ENCODE data around the gene SSNA1.

SSNA1 gene

DNA sequence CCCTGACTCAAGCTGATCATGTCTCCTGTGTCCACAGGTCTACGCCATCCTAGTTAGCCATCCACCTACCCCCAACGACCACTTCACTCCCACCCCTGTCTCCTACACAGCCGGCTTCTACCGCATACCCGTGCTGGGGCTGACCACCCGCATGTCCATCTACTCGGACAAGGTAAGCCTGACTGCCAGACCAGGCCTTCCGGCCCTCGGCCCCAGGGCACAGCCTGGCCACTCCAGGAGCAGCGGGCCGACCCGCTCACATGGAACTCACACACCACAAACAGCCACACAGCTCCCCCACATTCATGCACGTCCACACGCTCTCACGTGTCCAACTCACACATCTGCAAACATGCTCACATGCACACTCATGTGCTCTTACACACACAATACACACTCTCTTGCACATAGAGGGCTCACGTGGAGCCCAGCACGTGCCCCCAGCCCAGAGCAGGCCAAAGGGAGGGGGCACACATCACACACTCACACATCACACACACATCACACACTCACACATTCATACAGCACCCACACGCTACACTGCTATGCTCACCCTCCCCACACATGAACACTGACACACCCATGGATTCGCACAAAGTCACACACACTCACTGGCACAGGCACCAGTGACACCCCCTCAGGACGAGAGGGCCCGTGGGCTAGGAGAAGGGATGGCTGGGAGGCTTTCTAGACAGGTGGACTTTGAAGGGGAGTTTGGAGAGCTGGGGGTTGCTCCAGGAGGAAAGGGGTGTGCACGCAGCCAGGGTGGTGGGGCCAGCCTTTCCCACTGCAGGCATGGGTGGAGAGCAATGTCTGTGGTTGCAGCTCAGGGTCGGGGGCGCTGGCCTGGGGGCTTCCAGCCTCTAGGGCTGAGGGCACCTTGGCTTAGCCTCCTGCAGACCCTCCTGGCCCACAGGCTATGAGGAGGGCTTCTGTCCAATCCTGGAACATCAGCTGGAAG is 46.2 kb upstream of the SSNA1 start:
- Histone ChIP-seq H3K27ac (no peak overlapping the region), H3K4me3 (no peak overlapping the region)
- TF ChIP-seq, protein P1, sequence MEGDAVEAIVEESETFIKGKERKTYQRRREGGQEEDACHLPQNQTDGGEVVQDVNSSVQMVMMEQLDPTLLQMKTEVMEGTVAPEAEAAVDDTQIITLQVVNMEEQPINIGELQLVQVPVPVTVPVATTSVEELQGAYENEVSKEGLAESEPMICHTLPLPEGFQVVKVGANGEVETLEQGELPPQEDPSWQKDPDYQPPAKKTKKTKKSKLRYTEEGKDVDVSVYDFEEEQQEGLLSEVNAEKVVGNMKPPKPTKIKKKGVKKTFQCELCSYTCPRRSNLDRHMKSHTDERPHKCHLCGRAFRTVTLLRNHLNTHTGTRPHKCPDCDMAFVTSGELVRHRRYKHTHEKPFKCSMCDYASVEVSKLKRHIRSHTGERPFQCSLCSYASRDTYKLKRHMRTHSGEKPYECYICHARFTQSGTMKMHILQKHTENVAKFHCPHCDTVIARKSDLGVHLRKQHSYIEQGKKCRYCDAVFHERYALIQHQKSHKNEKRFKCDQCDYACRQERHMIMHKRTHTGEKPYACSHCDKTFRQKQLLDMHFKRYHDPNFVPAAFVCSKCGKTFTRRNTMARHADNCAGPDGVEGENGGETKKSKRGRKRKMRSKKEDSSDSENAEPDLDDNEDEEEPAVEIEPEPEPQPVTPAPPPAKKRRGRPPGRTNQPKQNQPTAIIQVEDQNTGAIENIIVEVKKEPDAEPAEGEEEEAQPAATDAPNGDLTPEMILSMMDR (IDR thresholded peaks at IDR 0.05): no peak
- DNase-seq (ENCODE audit: low spot score): no peak

DNA sequence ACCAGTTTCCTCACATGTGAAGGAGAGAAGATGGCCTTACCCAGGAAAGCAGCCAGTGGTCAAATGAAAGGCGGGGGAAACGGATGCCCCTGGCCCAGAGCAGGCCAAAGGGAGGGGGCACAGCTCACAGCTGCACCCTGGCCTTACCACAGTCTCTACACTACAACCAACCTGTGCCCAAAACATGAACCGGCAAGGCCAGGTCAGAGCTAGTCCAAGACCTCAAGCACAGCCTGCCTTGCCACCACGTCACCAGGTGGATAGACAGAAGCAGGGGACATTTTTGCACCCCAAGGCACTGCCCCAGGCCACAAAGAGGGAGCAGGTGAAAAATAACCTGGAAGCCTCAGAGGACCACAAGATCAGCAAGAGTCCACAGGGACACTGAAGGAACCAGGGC is 45.0 kb upstream of the SSNA1 start:
- no peak for DNase-seq (ENCODE audit: low spot score)
- TF ChIP-seq, protein P1 (IDR thresholded peaks at IDR 0.05): no peak
- no peak overlapping the region for H3K27ac ChIP-seq
- H3K4me3 ChIP-seq: no peak overlapping the region

DNA sequence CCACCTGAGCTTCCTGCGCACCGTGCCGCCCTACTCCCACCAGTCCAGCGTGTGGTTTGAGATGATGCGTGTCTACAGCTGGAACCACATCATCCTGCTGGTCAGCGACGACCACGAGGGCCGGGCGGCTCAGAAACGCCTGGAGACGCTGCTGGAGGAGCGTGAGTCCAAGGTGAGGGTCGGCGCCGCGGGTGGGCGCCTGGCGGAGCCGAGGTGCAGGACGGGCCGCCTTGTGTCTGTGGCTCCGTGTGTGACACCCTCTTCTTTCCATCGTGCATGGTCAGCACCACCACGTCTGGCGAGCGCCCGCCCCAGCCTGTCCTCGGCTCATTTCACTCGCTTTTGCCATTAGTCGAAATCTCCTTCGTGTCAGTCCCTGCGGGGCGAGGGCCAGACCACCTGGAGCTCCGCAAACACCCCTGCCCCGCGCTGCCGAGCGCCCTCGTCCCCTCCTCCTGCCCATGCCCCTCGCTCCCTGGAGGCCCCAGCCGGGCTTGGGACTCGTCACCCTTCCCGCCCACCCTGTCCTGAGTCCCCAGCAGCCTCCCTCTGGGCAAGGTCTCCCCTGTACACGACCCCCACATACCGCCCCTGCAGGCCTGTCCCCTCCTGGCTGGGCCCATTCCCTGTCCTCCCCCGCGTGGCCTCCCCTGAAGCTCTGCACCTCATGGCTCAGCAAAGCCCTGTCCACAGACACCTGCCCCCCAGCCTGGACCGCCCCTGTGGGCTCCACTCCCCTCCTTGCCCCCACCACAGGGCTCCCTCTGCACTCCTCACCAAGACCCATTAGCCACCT is 42.5 kb upstream of the SSNA1 start:
- no peak overlapping the region for H3K4me3 ChIP-seq
- TF ChIP-seq, protein P1 (IDR thresholded peaks at IDR 0.05): no peak
- DNase-seq (ENCODE audit: low spot score): no peak
- no peak overlapping the region for H3K27ac ChIP-seq

DNA sequence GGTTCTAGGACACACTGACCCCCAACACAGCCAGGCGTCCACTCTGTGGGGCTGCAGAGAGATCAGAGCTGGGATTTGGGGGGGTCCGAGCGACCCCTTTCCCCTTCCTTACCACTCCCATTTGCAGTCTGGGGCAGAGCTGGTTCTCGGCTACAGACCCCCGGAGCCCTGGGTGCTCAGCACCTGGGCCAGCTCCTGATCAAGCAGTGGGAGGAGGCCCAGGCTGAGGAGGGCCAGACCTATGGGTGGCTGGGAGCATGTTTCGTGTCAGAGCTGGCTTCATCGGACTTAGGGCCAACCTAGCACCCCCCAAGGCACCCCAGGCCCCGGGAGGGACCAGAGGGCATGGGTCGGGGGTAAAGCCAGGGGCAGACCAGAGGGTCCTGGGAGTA is 42.0 kb upstream of the SSNA1 start:
- TF ChIP-seq, protein P1 (IDR thresholded peaks at IDR 0.05): no peak

DNA sequence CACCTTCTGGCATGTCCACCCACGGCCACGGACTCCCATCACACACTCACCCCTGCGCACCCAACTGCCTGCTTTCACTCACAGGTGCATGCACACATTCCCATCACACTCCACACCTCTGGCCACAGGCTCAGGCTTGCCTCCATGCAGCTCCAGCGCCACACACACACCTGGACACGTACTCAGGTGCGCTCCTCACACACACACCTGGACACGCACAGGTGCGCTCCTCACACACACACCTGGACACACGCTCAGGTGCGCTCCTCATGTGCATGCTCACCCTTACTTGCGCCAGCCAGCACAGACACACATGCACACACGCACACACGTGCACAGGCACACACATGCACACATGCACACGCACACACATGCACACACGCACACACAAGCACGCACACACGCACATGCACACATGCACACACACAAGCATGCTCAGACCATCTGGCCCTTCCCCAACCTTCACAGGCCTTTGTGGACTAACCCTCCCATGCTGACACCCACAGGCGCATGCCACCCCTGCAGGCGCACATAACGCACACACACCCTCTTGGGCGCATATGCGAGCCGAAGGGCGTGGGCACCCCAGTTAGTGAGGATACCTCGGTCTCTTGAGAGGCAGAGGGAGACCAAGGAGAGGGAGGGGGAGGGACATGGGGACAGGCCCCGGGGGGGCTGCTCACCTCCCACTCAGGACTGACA is 41.2 kb upstream of the SSNA1 start:
- no peak overlapping the region for H3K27ac ChIP-seq
- no peak overlapping the region for H3K4me3 ChIP-seq
- TF ChIP-seq, protein P1 (IDR thresholded peaks at IDR 0.05): no peak
- no peak for DNase-seq (ENCODE audit: low spot score)

More for the DNA sequence above, 42.0 kb upstream of the SSNA1 start:
- H3K27ac ChIP-seq: no peak overlapping the region
- no peak for DNase-seq (ENCODE audit: low spot score)
- H3K4me3 ChIP-seq: no peak overlapping the region

DNA sequence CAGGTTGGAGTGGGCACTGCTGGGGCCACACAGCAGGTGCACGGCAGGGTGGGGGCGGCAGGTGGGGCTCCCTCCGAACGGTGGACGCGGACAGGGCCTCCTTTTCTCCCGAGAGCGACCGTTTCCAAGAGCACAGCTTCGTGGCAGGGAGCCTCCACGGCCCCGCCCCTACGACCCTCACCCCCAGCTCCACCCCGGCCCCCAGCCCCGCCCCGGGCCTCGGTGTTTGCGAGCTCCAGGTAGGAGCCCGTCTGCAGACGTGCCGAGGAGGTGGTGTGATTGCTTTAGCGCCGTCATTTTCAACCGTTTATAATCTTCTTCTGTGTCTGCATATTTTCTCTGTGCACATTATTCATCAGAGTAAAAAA is 40.7 kb upstream of the SSNA1 start:
- Histone ChIP-seq H3K27ac (no peak overlapping the region), H3K4me3 (no peak overlapping the region)

More for the DNA sequence above, 40.7 kb upstream of the SSNA1 start:
- TF ChIP-seq, protein P1 (IDR thresholded peaks at IDR 0.05): no peak
- DNase-seq (ENCODE audit: low spot score): no peak

Measured in coronary artery (tissue), 2 donors.